ENCODE results near the gene FES. TPM values are rescaled to one million over a fixed set of nuclear protein-coding genes. Genes with fewer than 3 reads are reported as not detected.
A peak's percentile ranks its signal among the peaks of the same experiment; 100 is the strongest.

Gene FES
- total RNA-seq, 3 donors from 2014 or later: 3.6 to 8.1 (median 5.8) TPM

DNA sequence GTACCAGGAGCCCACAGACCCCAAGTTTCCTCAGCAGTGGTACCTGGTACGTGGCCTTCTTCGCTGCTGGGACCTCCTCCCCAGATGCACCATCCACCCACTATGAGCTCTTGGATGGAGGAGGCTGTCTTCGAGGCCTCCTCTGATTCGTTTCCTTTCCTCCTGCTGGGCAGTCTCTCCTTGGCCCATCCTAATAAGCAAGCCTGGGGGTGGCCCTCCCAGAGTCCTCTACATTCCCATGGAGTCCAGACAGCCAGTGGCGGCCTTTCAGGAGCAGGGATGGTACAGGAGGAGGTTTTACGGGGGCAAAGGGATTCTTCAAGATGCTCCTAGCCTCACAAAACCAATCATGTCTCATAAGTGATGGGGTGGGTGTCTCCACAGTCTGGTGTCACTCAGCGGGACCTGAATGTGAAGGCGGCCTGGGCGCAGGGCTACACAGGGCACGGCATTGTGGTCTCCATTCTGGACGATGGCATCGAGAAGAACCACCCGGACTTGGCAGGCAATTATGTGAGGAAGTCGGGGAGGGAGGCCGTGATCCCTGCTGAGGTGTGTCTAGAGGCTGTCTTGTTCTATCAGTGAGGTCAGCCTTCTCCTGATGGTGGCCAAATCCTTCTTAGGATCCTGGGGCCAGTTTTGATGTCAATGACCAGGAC lies 7.7 kb upstream of the FES start:
- H3K9me3 Mint-ChIP-seq: no peaks in the 10 kb centered on the region
- peaks cover 33% of the 10 kb centered on the region for H3K36me3 Mint-ChIP-seq (ENCODE audit: insufficient read depth)
- no peak for ATAC-seq
- no peak for DNase-seq
- H3K4me1 Mint-ChIP-seq (ENCODE audit: low read depth): peaks cover 25% of the 10 kb centered on the region
- H3K4me3 Mint-ChIP-seq: no peak overlapping the region
- no peaks in the 10 kb centered on the region for H3K27me3 Mint-ChIP-seq (ENCODE audit: low read depth)

DNA sequence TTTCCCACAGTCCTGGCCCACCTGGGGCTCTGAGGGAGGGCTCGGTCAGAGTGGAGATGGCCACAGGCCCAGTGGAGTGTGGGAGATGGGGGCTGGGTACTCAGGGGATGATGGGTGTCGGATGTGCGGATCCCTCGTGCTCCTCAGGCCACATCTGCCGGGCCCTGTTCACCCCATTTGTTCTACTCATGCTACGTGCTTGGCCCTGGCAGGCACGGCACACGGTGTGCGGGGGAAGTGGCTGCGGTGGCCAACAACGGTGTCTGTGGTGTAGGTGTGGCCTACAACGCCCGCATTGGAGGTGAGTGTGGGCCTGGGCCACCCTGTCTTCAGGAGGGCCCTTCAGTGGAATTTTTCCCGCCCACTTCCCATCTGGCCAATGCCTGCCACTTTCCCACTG lies 7.0 kb upstream of the FES start:
- H3K4me1 Mint-ChIP-seq (ENCODE audit: low read depth): peaks cover 23% of the 10 kb centered on the region

DNA sequence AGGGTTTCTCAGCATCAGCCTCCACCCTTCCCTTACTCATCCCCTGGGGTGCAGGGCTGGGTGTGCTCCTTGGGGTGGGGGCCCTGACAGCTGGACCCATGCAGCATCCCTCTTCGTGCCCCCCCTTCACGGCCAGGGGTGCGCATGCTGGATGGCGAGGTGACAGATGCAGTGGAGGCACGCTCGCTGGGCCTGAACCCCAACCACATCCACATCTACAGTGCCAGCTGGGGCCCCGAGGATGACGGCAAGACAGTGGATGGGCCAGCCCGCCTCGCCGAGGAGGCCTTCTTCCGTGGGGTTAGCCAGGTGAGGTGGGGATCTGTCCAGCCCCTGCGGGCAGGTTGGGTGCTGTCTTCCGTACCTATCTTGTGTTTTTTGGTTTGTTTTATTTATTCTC lies 6.3 kb upstream of the FES start:
- no peak for DNase-seq
- no peak overlapping the region for H3K4me3 Mint-ChIP-seq
- no peak for ATAC-seq
- H3K27me3 Mint-ChIP-seq (ENCODE audit: low read depth): no peaks in the 10 kb centered on the region
- peaks cover 33% of the 10 kb centered on the region for H3K36me3 Mint-ChIP-seq (ENCODE audit: insufficient read depth)
- peaks cover 16% of the 10 kb centered on the region for H3K4me1 Mint-ChIP-seq (ENCODE audit: low read depth)
- no peaks in the 10 kb centered on the region for H3K9me3 Mint-ChIP-seq

More for the DNA sequence above, 7.0 kb upstream of the FES start:
- ATAC-seq (no peak), DNase-seq (no peak)
- Mint-ChIP-seq H3K27me3 (ENCODE audit: low read depth) (no peaks in the 10 kb centered on the region), H3K36me3 (ENCODE audit: insufficient read depth) (peaks cover 33% of the 10 kb centered on the region), H3K9me3 (no peaks in the 10 kb centered on the region), H3K4me3 (no peak overlapping the region)

DNA sequence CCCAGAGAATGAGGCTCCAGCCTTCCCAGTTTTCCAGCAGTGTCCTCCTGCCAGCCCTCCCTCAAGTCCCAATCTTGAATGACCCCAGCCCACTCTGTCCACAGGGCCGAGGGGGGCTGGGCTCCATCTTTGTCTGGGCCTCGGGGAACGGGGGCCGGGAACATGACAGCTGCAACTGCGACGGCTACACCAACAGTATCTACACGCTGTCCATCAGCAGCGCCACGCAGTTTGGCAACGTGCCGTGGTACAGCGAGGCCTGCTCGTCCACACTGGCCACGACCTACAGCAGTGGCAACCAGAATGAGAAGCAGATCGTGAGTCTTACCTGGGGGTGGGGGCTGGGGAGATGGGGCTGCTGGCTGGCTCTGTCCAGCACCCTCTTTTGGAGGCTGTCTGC lies 5.6 kb upstream of the FES start:
- no peaks in the 10 kb centered on the region for H3K27me3 Mint-ChIP-seq (ENCODE audit: low read depth)
- no peak overlapping the region for H3K4me3 Mint-ChIP-seq
- H3K4me1 Mint-ChIP-seq (ENCODE audit: low read depth): peaks cover 12% of the 10 kb centered on the region
- ATAC-seq (no peak), DNase-seq (no peak)
- no peaks in the 10 kb centered on the region for H3K9me3 Mint-ChIP-seq
- peaks cover 33% of the 10 kb centered on the region for H3K36me3 Mint-ChIP-seq (ENCODE audit: insufficient read depth)

DNA sequence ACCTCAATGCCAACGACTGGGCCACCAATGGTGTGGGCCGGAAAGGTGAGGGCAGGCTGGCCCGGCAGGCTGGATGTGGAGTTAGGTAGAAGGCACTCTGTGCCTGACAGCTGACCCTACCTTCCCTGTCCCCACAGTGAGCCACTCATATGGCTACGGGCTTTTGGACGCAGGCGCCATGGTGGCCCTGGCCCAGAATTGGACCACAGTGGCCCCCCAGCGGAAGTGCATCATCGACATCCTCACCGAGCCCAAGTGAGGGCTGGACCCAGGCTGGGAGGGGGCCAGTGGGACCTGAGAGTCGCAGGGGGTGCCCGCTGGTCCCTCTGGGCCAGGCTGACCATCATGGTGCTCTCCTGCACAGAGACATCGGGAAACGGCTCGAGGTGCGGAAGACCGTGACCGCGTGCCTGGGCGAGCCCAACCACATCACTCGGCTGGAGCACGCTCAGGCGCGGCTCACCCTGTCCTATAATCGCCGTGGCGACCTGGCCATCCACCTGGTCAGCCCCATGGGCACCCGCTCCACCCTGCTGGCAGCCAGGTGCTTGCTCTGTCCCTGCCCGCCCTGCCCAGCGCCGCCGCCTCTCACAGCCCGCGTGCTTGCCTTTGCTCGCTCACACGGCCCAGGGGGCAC lies 4.5 kb upstream of the FES start:
- Mint-ChIP-seq H3K27me3 (ENCODE audit: low read depth) (peaks cover under 1% of the 10 kb centered on the region), H3K4me3 (no peak overlapping the region), H3K36me3 (ENCODE audit: insufficient read depth) (peaks cover 33% of the 10 kb centered on the region), H3K9me3 (no peaks in the 10 kb centered on the region), H3K4me1 (ENCODE audit: low read depth) (peaks cover 3% of the 10 kb centered on the region)
- ATAC-seq (no peak), DNase-seq (no peak)

DNA sequence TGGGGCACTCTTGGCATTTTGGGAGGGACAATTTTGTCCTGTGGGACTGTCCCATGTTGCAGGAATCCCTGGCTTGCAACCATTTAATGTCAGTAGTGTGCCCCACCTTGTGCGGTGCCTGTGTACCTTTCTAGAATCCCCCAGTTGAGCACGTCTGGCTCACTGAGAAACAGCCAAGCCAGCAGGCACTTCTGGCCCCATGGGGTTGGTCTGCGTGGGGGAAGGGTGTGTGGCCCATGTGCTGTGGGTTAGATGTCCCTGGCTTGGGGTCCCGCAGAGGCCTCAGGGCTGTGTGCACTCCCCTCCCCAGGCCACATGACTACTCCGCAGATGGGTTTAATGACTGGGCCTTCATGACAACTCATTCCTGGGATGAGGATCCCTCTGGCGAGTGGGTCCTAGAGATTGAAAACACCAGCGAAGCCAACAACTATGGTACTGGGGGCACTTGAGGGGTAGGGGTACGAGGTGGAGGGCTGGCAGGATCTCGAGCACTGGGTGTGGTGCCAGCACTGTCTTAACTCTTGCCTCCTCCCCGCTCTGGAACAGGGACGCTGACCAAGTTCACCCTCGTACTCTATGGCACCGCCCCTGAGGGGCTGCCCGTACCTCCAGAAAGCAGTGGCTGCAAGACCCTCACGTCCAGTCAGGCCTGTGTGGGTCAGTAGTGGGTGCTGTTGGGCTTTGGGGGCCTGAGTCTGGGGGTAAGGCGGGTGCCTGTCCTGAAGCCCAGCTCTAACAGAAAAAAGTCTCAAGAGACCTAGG lies 3.7 kb upstream of the FES start:
- H3K27me3 Mint-ChIP-seq (ENCODE audit: low read depth): peaks cover 2% of the 10 kb centered on the region
- no peaks in the 10 kb centered on the region for H3K9me3 Mint-ChIP-seq
- peaks cover 9% of the 10 kb centered on the region for H3K4me1 Mint-ChIP-seq (ENCODE audit: low read depth)
- no peak for ATAC-seq
- peaks cover 33% of the 10 kb centered on the region for H3K36me3 Mint-ChIP-seq (ENCODE audit: insufficient read depth)
- no peak overlapping the region for H3K4me3 Mint-ChIP-seq
- no peak for DNase-seq

DNA sequence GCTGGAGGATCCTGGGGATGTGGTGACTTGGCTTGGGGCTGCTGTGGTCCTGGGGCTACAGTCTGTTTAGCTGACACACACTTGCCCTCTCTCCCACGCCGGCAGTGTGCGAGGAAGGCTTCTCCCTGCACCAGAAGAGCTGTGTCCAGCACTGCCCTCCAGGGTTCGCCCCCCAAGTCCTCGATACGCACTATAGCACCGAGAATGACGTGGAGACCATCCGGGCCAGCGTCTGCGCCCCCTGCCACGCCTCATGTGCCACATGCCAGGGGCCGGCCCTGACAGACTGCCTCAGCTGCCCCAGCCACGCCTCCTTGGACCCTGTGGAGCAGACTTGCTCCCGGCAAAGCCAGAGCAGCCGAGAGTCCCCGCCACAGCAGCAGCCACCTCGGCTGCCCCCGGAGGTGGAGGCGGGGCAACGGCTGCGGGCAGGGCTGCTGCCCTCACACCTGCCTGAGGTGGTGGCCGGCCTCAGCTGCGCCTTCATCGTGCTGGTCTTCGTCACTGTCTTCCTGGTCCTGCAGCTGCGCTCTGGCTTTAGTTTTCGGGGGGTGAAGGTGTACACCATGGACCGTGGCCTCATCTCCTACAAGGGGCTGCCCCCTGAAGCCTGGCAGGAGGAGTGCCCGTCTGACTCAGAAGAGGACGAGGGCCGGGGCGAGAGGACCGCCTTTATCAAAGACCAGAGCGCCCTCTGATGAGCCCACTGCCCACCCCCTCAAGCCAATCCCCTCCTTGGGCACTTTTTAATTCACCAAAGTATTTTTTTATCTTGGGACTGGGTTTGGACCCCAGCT lies 2.9 kb upstream of the FES start:
- Mint-ChIP-seq H3K4me1 (ENCODE audit: low read depth) (peaks cover 10% of the 10 kb centered on the region), H3K27me3 (ENCODE audit: low read depth) (peaks cover 2% of the 10 kb centered on the region), H3K9me3 (no peaks in the 10 kb centered on the region), H3K36me3 (ENCODE audit: insufficient read depth) (peaks cover 30% of the 10 kb centered on the region), H3K4me3 (no peak overlapping the region)
- ATAC-seq: no peak
- no peak for DNase-seq

DNA sequence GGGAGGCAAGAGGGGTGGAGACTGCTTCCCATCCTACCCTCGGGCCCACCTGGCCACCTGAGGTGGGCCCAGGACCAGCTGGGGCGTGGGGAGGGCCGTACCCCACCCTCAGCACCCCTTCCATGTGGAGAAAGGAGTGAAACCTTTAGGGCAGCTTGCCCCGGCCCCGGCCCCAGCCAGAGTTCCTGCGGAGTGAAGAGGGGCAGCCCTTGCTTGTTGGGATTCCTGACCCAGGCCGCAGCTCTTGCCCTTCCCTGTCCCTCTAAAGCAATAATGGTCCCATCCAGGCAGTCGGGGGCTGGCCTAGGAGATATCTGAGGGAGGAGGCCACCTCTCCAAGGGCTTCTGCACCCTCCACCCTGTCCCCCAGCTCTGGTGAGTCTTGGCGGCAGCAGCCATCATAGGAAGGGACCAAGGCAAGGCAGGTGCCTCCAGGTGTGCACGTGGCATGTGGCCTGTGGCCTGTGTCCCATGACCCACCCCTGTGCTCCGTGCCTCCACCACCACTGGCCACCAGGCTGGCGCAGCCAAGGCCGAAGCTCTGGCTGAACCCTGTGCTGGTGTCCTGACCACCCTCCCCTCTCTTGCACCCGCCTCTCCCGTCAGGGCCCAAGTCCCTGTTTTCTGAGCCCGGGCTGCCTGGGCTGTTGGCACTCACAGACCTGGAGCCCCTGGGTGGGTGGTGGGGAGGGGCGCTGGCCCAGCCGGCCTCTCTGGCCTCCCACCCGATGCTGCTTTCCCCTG lies 2.2 kb upstream of the FES start:
- Mint-ChIP-seq H3K9me3 (no peaks in the 10 kb centered on the region), H3K36me3 (ENCODE audit: insufficient read depth) (peaks cover 23% of the 10 kb centered on the region), H3K27me3 (ENCODE audit: low read depth) (peaks cover 2% of the 10 kb centered on the region), H3K4me3 (no peak overlapping the region), H3K4me1 (ENCODE audit: low read depth) (peaks cover 10% of the 10 kb centered on the region)
- DNase-seq (no peak), ATAC-seq (no peak)

DNA sequence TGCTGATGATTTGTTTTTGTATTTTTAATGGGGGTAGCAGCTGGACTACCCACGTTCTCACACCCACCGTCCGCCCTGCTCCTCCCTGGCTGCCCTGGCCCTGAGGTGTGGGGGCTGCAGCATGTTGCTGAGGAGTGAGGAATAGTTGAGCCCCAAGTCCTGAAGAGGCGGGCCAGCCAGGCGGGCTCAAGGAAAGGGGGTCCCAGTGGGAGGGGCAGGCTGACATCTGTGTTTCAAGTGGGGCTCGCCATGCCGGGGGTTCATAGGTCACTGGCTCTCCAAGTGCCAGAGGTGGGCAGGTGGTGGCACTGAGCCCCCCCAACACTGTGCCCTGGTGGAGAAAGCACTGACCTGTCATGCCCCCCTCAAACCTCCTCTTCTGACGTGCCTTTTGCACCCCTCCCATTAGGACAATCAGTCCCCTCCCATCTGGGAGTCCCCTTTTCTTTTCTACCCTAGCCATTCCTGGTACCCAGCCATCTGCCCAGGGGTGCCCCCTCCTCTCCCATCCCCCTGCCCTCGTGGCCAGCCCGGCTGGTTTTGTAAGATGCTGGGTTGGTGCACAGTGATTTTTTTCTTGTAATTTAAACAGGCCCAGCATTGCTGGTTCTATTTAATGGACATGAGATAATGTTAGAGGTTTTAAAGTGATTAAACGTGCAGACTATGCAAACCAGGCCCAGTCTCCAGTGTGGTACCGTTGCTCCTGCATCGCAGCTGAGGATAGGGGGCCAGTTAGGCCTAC lies 1.4 kb upstream of the FES start:
- peaks cover 10% of the 10 kb centered on the region for H3K4me1 Mint-ChIP-seq (ENCODE audit: low read depth)
- H3K4me3 Mint-ChIP-seq: no peak overlapping the region
- H3K27me3 Mint-ChIP-seq (ENCODE audit: low read depth): peaks cover 2% of the 10 kb centered on the region
- DNase-seq (no peak), ATAC-seq (no peak)
- H3K9me3 Mint-ChIP-seq: no peaks in the 10 kb centered on the region
- H3K36me3 Mint-ChIP-seq (ENCODE audit: insufficient read depth): peaks cover 20% of the 10 kb centered on the region

DNA sequence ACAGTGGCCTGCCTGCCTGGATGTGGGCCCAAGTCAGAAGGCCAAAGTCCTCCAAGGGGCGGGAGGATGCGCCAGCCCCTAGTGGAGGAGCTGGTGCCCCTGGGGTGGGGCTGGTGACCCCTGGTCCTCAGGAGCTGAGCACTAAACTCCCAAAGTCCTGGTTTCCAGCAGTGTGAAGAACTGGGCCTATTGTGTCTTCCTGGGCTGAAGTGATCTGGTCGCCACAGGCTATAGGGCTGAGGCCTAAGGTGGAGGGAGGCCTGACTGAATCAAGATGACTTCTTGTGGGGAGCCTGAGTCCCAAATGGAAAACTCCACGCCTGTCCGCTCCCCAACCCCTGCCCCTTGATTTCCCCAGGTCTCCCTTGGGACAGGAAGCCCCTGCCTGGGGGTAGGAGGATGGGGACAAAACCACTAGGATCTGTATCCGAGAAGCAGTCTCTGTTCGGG lies 753 bp upstream of the FES start:
- Mint-ChIP-seq H3K27me3 (ENCODE audit: low read depth) (peaks cover 2% of the 10 kb centered on the region), H3K9me3 (no peaks in the 10 kb centered on the region), H3K4me1 (ENCODE audit: low read depth) (peaks cover 10% of the 10 kb centered on the region), H3K36me3 (ENCODE audit: insufficient read depth) (peaks cover 15% of the 10 kb centered on the region), H3K4me3 (no peak overlapping the region)
- no peak for DNase-seq
- ATAC-seq: no peak

DNA sequence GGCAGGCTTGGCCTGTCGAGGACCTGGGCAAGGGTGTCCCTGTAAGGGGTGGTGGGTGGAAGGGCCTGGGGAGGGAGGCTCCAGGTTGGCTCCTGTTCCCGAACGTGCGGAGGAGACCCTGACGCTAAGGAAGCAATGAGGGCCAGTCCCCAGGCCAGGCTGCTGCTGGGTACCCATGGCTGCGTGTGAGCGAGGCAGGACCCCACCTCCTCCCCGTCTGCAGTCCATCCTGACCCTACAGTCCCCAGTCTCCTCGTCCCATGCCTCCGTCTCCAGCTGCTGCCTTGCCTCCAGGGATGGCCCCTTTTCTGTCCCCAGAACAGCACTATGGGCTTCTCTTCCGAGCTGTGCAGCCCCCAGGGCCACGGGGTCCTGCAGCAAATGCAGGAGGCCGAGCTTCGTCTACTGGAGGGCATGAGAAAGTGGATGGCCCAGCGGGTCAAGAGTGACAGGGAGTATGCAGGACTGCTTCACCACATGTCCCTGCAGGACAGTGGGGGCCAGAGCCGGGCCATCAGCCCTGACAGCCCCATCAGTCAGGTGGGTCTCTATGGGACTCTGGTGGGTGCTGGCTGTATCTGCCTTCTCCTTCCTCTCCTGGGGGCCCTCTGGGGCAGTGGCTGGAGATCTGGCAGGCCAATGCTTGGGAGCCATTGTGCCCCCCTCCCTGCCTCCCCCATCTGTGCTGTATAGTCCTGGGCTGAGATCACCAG lies 571 bp downstream of the FES start:
- H3K27me3 Mint-ChIP-seq (ENCODE audit: low read depth): peaks cover 2% of the 10 kb centered on the region
- no peaks in the 10 kb centered on the region for H3K9me3 Mint-ChIP-seq
- ATAC-seq (peak in 1 of 2 donors; percentile 5), DNase-seq (no peak)
- H3K4me3 Mint-ChIP-seq: no peak overlapping the region
- peaks cover 10% of the 10 kb centered on the region for H3K4me1 Mint-ChIP-seq (ENCODE audit: low read depth)
- peaks cover 4% of the 10 kb centered on the region for H3K36me3 Mint-ChIP-seq (ENCODE audit: insufficient read depth)

DNA sequence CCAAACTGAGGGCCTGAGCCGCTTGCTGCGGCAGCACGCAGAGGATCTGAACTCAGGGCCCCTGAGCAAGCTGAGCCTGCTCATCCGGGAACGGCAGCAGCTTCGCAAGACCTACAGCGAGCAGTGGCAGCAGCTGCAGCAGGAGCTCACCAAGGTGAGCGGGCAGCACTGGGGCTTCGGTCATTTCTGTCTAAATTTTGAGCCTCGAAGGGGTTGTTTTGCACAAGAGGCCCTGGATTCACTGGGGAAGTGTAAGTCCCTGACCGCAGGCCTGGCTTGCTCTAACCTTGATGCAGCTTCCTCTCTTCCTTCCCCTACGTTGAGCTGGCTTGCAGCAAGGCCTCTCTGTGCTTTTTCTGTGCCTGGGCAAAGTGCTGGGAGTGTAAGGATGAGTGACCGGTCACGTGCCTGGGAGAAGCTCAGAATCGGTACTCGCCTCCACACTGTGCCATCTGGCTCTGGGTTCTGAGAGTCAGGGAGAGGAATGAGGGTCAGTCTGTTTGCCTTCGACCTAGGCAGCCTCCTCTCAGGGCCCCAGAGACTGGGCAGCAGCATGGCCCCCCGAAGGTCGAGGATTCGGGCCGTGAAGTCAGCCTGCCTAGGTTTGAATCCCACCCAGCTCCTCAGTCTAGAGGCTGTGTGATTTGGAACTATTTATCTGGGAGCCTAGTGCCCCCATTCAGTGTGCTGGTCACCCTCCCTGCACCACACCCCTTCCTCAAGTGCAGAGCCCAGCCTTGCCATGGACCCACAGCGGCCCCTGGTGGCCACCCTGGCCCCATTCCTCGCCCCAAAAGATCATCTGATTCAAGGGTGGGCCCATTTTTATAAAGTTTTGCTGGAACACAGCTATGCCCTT lies 1.4 kb downstream of the FES start:
- peaks cover 4% of the 10 kb centered on the region for H3K36me3 Mint-ChIP-seq (ENCODE audit: insufficient read depth)
- no peaks in the 10 kb centered on the region for H3K9me3 Mint-ChIP-seq
- DNase-seq (peak; percentile 82), ATAC-seq (peak; percentile 69 to 70)
- H3K4me1 Mint-ChIP-seq (ENCODE audit: low read depth): peaks cover 10% of the 10 kb centered on the region
- peaks cover 2% of the 10 kb centered on the region for H3K27me3 Mint-ChIP-seq (ENCODE audit: low read depth)
- H3K4me3 Mint-ChIP-seq: no peak overlapping the region
